Kidney (tissue), 14 donors: ENCODE results near the gene EDA. TPM values are rescaled to one million over a fixed set of nuclear protein-coding genes. Genes with fewer than 3 reads are reported as not detected.

Experiments
- DNase-seq, 5 donors: peaks; one replicate each; pipeline ENCODE4 v3.0.0-alpha.2; 2013 to 2020
- FAIRE-seq: peaks from 2 replicates; lab custom pipeline; 2012; peaks lifted over from hg19 to GRCh38; lab: Jason Lieb, UNC
- H3K27ac ChIP-seq, 2 donors: one replicate each; pipeline ENCODE4 v1.7.0; 2013; ENCODE audit warnings: low read depth in 2 of 2, low read length in 2 of 2, inconsistent platforms in 1 of 2
- H3K27me3 ChIP-seq: one replicate; pipeline ENCODE4 v1.7.1; 2013; ENCODE audit warnings: low read length, inconsistent platforms; ENCODE audit not compliant: control insufficient read depth, insufficient read depth
- H3K36me3 ChIP-seq, 3 donors: one replicate each; pipeline versions ENCODE4 v1.7.0 to v1.7.1; 2013; ENCODE audit warnings: low read length in 3 of 3, control low read depth in 1 of 3, inconsistent platforms in 1 of 3; ENCODE audit not compliant: insufficient read depth in 3 of 3, control insufficient read depth in 2 of 3
- H3K4me1 ChIP-seq, 3 donors: one replicate each; pipeline versions ENCODE4 v1.7.0 to v1.7.1; 2013; ENCODE audit warnings: low read length in 3 of 3, inconsistent platforms in 1 of 3, low read depth in 1 of 3; ENCODE audit not compliant: control insufficient read depth in 2 of 3, insufficient read depth in 2 of 3
- H3K4me3 ChIP-seq, 3 donors: one replicate each; pipeline versions ENCODE4 v1.7.0 to v1.8.1; 2013; ENCODE audit warnings: low read length in 3 of 3, control low read depth in 1 of 3, inconsistent platforms in 1 of 3
- H3K9ac ChIP-seq, 3 donors: one replicate each; pipeline versions ENCODE4 v1.7.0 to v1.7.1; 2013; ENCODE audit warnings: low read length in 3 of 3, control low read depth in 1 of 3, inconsistent platforms in 1 of 3
- H3K9me3 ChIP-seq, 3 donors: one replicate each; pipeline versions ENCODE4 v1.7.0 to v1.7.1; 2013; ENCODE audit warnings: low read length in 3 of 3, control low read depth in 1 of 3, inconsistent platforms in 1 of 3; ENCODE audit not compliant: control insufficient read depth in 2 of 3, insufficient read depth in 1 of 3
- intact Hi-C: fragments of 100-400 bp; cut with DNase I; formaldehyde crosslinking; loops from one replicate; pipeline ENCODE4 v1.11.1; 2022
- polyA plus RNA-seq: library from polyadenylated mRNA; stranded (reverse); fragments of 350-450 nt; fragmentation: Illumina TruSeq; extraction: RNeasy Lipid Tissue Mini Kit (QIAGEN cat#74804); gene quantifications from one replicate; pipeline ENCODE4 v1.2.3, GENCODE V29; 2014; ENCODE audit warnings: low read depth, low replicate concordance; ENCODE audit not compliant: insufficient read depth
- total RNA-seq: library from RNA; stranded (reverse); fragmentation: NEBNext Ultra II Directional; extraction: Animal tissue kit (Norgen Biotek cat#: 25700); gene quantifications from one replicate; pipeline ENCODE4 v1.2.1, GENCODE V29; 2021
- TF ChIP-seq, protein P1 (sequence below): IDR thresholded peaks from 3 replicates; pipeline ENCODE4 v1.5.1; 2012; ENCODE audit warnings: mild to moderate bottlenecking, moderate library complexity, borderline replicate concordance; ENCODE audit not compliant: insufficient read depth; ENCODE audit errors: extremely low read depth
- donor health status: control.
- donor health status: control.
- donor health status: control.
- donor health status: control.
- donor health status: control.
- donor health status: DM: yes; HTN: yes; CAD: no.
- donor health status: Normal renal cell carcinoma (clear cell type).

Gene EDA
- total and polyA plus RNA-seq, 2 donors from 2014 or later: 2.9 to 4.2 TPM

DNA sequence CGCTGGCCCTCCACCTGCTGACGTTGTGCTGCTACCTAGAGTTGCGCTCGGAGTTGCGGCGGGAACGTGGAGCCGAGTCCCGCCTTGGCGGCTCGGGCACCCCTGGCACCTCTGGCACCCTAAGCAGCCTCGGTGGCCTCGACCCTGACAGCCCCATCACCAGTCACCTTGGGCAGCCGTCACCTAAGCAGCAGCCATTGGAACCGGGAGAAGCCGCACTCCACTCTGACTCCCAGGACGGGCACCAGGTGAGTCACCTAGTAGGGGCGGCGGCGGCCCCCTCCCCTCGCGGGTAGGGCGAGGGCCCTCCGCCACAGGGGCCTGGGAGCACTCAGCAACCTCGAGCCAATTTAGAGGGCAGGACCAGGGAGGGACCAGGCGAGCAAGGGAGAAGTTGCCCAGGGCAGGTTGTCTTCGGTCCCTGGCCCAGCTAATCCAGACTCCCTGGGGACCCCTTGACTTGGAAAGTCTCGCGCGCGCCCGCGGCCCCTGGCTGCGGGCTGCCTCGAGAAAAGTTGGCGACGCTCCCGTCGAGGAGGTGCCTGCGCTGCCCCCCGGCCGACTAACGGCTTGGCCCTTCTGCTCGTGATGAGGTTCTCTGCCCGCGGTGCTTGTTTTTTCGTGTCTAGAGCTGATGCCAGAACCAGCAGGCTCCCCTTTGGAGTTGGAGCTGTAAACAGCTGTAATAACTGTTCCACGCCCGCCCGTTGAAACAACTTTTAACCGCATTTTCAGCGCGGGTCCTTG, 717 bp downstream of the EDA start:
- TF ChIP-seq, protein P1, sequence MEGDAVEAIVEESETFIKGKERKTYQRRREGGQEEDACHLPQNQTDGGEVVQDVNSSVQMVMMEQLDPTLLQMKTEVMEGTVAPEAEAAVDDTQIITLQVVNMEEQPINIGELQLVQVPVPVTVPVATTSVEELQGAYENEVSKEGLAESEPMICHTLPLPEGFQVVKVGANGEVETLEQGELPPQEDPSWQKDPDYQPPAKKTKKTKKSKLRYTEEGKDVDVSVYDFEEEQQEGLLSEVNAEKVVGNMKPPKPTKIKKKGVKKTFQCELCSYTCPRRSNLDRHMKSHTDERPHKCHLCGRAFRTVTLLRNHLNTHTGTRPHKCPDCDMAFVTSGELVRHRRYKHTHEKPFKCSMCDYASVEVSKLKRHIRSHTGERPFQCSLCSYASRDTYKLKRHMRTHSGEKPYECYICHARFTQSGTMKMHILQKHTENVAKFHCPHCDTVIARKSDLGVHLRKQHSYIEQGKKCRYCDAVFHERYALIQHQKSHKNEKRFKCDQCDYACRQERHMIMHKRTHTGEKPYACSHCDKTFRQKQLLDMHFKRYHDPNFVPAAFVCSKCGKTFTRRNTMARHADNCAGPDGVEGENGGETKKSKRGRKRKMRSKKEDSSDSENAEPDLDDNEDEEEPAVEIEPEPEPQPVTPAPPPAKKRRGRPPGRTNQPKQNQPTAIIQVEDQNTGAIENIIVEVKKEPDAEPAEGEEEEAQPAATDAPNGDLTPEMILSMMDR: no peak
- Histone ChIP-seq H3K9ac (peak overlapping the region in 1 of 3 donors; percentile 7), H3K36me3 (no peaks in the 10 kb centered on the region), H3K4me1 (peaks cover 0 to 8% (median 0%) of the 10 kb centered on the region in 3 donors), H3K9me3 (no peaks in the 10 kb centered on the region), H3K27ac (no peak overlapping the region), H3K27me3 (peaks cover 4% of the 10 kb centered on the region), H3K4me3 (peak overlapping the region; percentile 24 to 63 (median 55))
- DNase-seq (peak; percentile 17 to 64 (median 28)), FAIRE-seq (no peak)
- intact Hi-C loops: no loop called here

DNA sequence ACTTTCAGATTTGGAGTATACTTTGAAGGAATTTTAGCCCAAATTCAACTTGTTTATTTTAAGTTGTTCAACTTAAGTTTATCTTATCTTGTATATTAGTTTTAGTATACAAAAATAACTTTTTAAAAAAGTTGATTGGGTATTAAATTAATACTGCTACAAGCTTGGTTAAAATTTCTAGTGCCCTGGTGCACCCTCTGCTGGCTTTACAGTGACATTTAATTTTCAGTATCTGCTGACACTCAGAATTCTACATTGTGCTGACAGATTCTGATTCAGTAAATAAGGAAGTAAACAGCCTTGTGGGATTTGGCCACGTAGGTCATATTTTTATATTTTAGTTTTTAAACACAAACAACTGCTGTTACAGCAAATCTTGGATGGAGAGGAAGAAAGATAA, 2.9 kb downstream of the EDA start:
- H3K27ac ChIP-seq: no peak overlapping the region
- H3K9me3 ChIP-seq: no peaks in the 10 kb centered on the region
- TF ChIP-seq, protein P1: no peak
- intact Hi-C loops: no loop called here
- H3K9ac ChIP-seq: no peak overlapping the region
- DNase-seq: peak in 2 of 5 donors; percentile 14 to 48
- peak; percentile 99 for FAIRE-seq
- H3K27me3 ChIP-seq: peaks cover 4% of the 10 kb centered on the region
- H3K36me3 ChIP-seq: no peaks in the 10 kb centered on the region
- peaks cover 0 to 8% (median 0%) of the 10 kb centered on the region in 3 donors for H3K4me1 ChIP-seq
- H3K4me3 ChIP-seq: peak overlapping the region in 1 of 3 donors; percentile 39

DNA sequence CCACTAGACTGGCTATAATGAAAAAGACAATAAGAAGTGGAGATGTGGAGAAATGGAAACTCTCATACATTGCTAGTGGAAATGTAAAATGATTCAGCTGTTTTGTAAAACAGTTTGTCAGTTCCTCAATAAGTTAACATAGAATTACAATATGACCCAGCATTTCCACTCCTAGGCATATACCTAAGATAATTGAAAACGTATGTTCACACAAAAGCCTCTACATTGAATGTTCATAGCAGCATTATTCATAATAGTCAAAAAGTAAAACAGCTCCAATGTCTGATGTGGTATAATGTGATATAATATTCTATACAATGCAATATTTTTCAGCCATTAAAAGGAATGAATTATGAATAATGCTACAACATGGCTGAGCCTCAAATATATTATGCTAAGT, 10.2 kb downstream of the EDA start:
- no peak overlapping the region for H3K27ac ChIP-seq
- DNase-seq: no peak
- no peak overlapping the region for H3K4me3 ChIP-seq
- H3K4me1 ChIP-seq: no peaks in the 10 kb centered on the region
- H3K36me3 ChIP-seq: no peaks in the 10 kb centered on the region
- TF ChIP-seq, protein P1: no peak
- no peaks in the 10 kb centered on the region for H3K9me3 ChIP-seq
- FAIRE-seq: peak; percentile 38
- intact Hi-C loops: no loop called here
- no peak overlapping the region for H3K9ac ChIP-seq
- no peaks in the 10 kb centered on the region for H3K27me3 ChIP-seq
